Measurements from ENCODE around the gene EFEMP1. TPM values are rescaled to one million over a fixed set of nuclear protein-coding genes. Genes with fewer than 3 reads are reported as not detected.
A peak's percentile ranks its signal among the peaks of the same experiment; 100 is the strongest.

EFEMP1 gene
- total RNA-seq, 2 donors from 2014 or later: 171 to 261 TPM

- intact Hi-C loops (cut with DNase I): no loop called here
- DNase-seq: no peak
- ATAC-seq: no peak
Observed at GRCh38 chr2:55903727-55904126, 19.9 kb downstream of the EFEMP1 start.

- no peak for DNase-seq
- intact Hi-C loops (cut with DNase I): no loop called here
- ATAC-seq: no peak
Observed at GRCh38 chr2:55902971-55903370, 20.6 kb downstream of the EFEMP1 start.

GRCh38 chr2:55902429-55902828, 21.2 kb downstream of the EFEMP1 start:
- ATAC-seq (no peak), DNase-seq (no peak)
- intact Hi-C loops (cut with DNase I): no loop called here

GRCh38 chr2:55901941-55902340, 21.6 kb downstream of the EFEMP1 start:
- DNase-seq (no peak), ATAC-seq (no peak)
- intact Hi-C loops (cut with DNase I): no loop called here

- ATAC-seq (peak in 1 of 2 donors; percentile 91), DNase-seq (no peak)
- intact Hi-C loops (cut with DNase I): no loop called here
Observed at GRCh38 chr2:55901322-55901721, 22.3 kb downstream of the EFEMP1 start.

- DNase-seq: no peak
- no peak for ATAC-seq
- intact Hi-C loops (cut with DNase I): no loop called here
Observed at GRCh38 chr2:55899881-55900280, 23.7 kb downstream of the EFEMP1 start.

GRCh38 chr2:55898386-55899040, 25.1 kb downstream of the EFEMP1 start:
- intact Hi-C loops (cut with DNase I): no loop called here
- DNase-seq (no peak), ATAC-seq (no peak)

GRCh38 chr2:55896633-55897032, 26.9 kb downstream of the EFEMP1 start:
- intact Hi-C loops (cut with DNase I): no loop called here
- ATAC-seq (no peak), DNase-seq (no peak)

- no peak for ATAC-seq
- no peak for DNase-seq
- intact Hi-C loops (cut with DNase I): no loop called here
Observed at GRCh38 chr2:55894720-55895119, 28.9 kb downstream of the EFEMP1 start.

GRCh38 chr2:55891671-55892094, 31.9 kb downstream of the EFEMP1 start:
- ATAC-seq: no peak
- DNase-seq: no peak
- intact Hi-C loops (cut with DNase I): no loop called here

- ATAC-seq (peak; percentile 43 to 77), DNase-seq (peak; percentile 43)
- intact Hi-C loops (cut with DNase I): no loop called here
Observed at GRCh38 chr2:55888936-55889335, 34.6 kb downstream of the EFEMP1 start.

- DNase-seq: no peak
- ATAC-seq: peak in 1 of 2 donors; percentile 6
- intact Hi-C loops (cut with DNase I): no loop called here
Observed at GRCh38 chr2:55887901-55888624, 35.5 kb downstream of the EFEMP1 start.

- no peak for ATAC-seq
- intact Hi-C loops (cut with DNase I): no loop called here
- no peak for DNase-seq
Observed at GRCh38 chr2:55887351-55887750, 36.2 kb downstream of the EFEMP1 start.

GRCh38 chr2:55885944-55886281, 37.7 kb downstream of the EFEMP1 start:
- intact Hi-C loops (cut with DNase I): no loop called here
- peak in 1 of 2 donors; percentile 5 for ATAC-seq
- no peak for DNase-seq

GRCh38 chr2:55885127-55885943, 38.2 kb downstream of the EFEMP1 start:
- DNase-seq (no peak), ATAC-seq (peak; percentile 83 to 86)

GRCh38 chr2:55883829-55884228, 39.8 kb downstream of the EFEMP1 start:
- ATAC-seq: no peak
- intact Hi-C loops (cut with DNase I): no loop called here

More at GRCh38 chr2:55885127-55885943, 38.2 kb downstream of the EFEMP1 start:
- intact Hi-C loops (cut with DNase I): no loop called here

GRCh38 chr2:55883357-55883756, 40.2 kb downstream of the EFEMP1 start:
- intact Hi-C loops (cut with DNase I): no loop called here
- peak; percentile 73 for DNase-seq
- ATAC-seq: peak; percentile 15 to 41

More at GRCh38 chr2:55883829-55884228, 39.8 kb downstream of the EFEMP1 start:
- no peak for DNase-seq

GRCh38 chr2:55882954-55883353, 40.6 kb downstream of the EFEMP1 start:
- ATAC-seq (no peak), DNase-seq (no peak)
- intact Hi-C loops (cut with DNase I): no loop called here

- peak; percentile 25 for DNase-seq
- peak in 1 of 2 donors; percentile 50 for ATAC-seq
- intact Hi-C loops (cut with DNase I): no loop called here
Observed at GRCh38 chr2:55880416-55881143, 43.0 kb downstream of the EFEMP1 start.

Measured in left cardiac atrium (tissue), 4 donors.